Heart right ventricle (tissue), 16 donors: ENCODE measurements around the gene RAP1GAP. TPM values are rescaled to one million over a fixed set of nuclear protein-coding genes. Genes with fewer than 3 reads are reported as not detected.
A peak's percentile ranks its signal among the peaks of the same experiment; 100 is the strongest.

Experiments
- ATAC-seq, 8 donors: fragments of 200-7000 bp; cut with Tn5 transposase; one replicate each; pipeline ENCODE4 v1.9.1; 2020; ENCODE audit warnings: mild to moderate bottlenecking in 8 of 8, moderate library complexity in 8 of 8, moderate number of reproducible peaks in 1 of 8
- DNase-seq, 2 donors: peaks; one replicate each; pipeline ENCODE4 v3.0.0-alpha.2; 2020
- H3K27ac ChIP-seq, 10 donors: fragments of 200-600 bp; sonication (generic) in 2 of 10; one replicate each; pipeline versions ENCODE4 v1.5.0 to v1.8.0; 2020 to 2022; ENCODE audit warnings: mild to moderate bottlenecking in 3 of 10
- H3K27me3 ChIP-seq, 7 donors: fragments of 200-600 bp; one replicate each; pipeline ENCODE4 v1.8.0; 2021 to 2022; ENCODE audit warnings: mild to moderate bottlenecking in 2 of 7
- H3K36me3 ChIP-seq, 9 donors: fragments of 200-600 bp; sonication (generic) in 1 of 9; one replicate each; pipeline versions ENCODE4 v1.5.0 to v1.8.0; 2020 to 2022; ENCODE audit warnings: mild to moderate bottlenecking in 2 of 9
- H3K4me1 ChIP-seq, 9 donors: fragments of 200-600 bp; sonication (generic) in 1 of 9; one replicate each; pipeline versions ENCODE4 v1.5.0 to v1.8.0; 2020 to 2022; ENCODE audit warnings: mild to moderate bottlenecking in 4 of 9
- H3K4me3 ChIP-seq, 10 donors: fragments of 200-600 bp; sonication (generic) in 2 of 10; one replicate each; pipeline versions ENCODE4 v1.5.0 to v1.8.0; 2020 to 2022; ENCODE audit warnings: mild to moderate bottlenecking in 7 of 10, moderate library complexity in 2 of 10
- H3K9me3 ChIP-seq, 11 donors: fragments of 200-600 bp in 10 of 11; sonication (generic) in 2 of 11; one replicate each; pipeline versions ENCODE4 v1.5.0 to v1.8.0; 2013 to 2022; ENCODE audit warnings: mild to moderate bottlenecking in 2 of 11, control low read depth in 1 of 11, moderate library complexity in 1 of 11
- WGBS, 2 donors: extraction: QIAGEN DNeasy Blood & Tissue Kit; methylation state at CpG; one replicate each; pipeline ENCODE4 v1.1.7; 2013; ENCODE audit warnings: inconsistent platforms in 1 of 2; 5-methylcytosine and 5-hydroxymethylcytosine counted together
- intact Hi-C, 10 donors: fragments of 100-400 bp; cut with DNase I; formaldehyde crosslinking; loops; one replicate each; pipeline versions ENCODE4 v1.11.1 to v1.14.2; 2022
- polyA plus RNA-seq, 2 donors: library from polyadenylated mRNA; stranded (reverse); fragments of 200-250 nt; gene quantifications; one replicate each; pipeline ENCODE4 v1.2.3, GENCODE V29; 2013
- total RNA-seq, 10 donors: library from RNA; stranded (reverse); fragmentation: NEBNext Ultra II Directional in 3 of 10; extraction: Animal tissue kit (Norgen Biotek cat#: 25700) in 3 of 10; gene quantifications; one replicate each; pipeline versions ENCODE4 v1.2.1 to v1.2.4, GENCODE V29; 2021 to 2023
- TF ChIP-seq, protein P1 (sequence below), 9 donors: fragments of 200-600 bp; sonication (generic) in 2 of 9; IDR thresholded peaks; one replicate each; pipeline versions ENCODE4 v1.5.0 to v1.8.0; 2021 to 2022; ENCODE audit warnings: antibody characterized with exemption in 9 of 9, mild to moderate bottlenecking in 5 of 9, moderate library complexity in 1 of 9
- donor health status: Arrhythmogenic right ventricular cardiomyopathy.
- donor health status: ischemic (EF 13 %, LVEDD 7.1; RV severe dilation, severe dysfunction).
- donor health status: healthy with polysubstance abuse.
- donor health status: DM: no; HTN: yes; CAD: no.
- donor health status: DM: no; HTN: no; CAD: no.
- donor health status: ischemic (EF 25% LVEDD 6.9; RV normal size, moderate dysfunction).
- donor health status: ischemic (EF 25% LVEDD 5.7; RV mildly dilated, moderate dysfunction).
- donor health status: healthy.
- donor health status: DM: yes; HTN: yes; CAD: no.
- donor health status: Ischemic cardiomyopathy.
- donor health status: ischemic (EF 35%, LVEDD 5.7; RV mildly dilated, moderate dysfunction).
- donor health status: nonischemic (EF 11% LVEDD 7.7; RV severe dilation, severe dysfunction).
- donor health status: DM: yes; HTN: yes; CAD: no.
- donor health status: PGD.
- donor health status: ischemic (EF 29% LVEDD 5.4; RV normal size, mild dysfunction).
- donor health status: nonischemic (EF 23%, LVEDD 6.1; RV moderate dilation, normal function).

Gene RAP1GAP
- total and polyA plus RNA-seq, 12 donors: 0.42 to 5.9 (median 4.0) TPM

GRCh38 chr1:21664806-21665588, 4.2 kb downstream of the RAP1GAP start:
- WGBS, 2 donors: 70 to 71% methylated on average over 10 of the region's 10 CpGs

DNA sequence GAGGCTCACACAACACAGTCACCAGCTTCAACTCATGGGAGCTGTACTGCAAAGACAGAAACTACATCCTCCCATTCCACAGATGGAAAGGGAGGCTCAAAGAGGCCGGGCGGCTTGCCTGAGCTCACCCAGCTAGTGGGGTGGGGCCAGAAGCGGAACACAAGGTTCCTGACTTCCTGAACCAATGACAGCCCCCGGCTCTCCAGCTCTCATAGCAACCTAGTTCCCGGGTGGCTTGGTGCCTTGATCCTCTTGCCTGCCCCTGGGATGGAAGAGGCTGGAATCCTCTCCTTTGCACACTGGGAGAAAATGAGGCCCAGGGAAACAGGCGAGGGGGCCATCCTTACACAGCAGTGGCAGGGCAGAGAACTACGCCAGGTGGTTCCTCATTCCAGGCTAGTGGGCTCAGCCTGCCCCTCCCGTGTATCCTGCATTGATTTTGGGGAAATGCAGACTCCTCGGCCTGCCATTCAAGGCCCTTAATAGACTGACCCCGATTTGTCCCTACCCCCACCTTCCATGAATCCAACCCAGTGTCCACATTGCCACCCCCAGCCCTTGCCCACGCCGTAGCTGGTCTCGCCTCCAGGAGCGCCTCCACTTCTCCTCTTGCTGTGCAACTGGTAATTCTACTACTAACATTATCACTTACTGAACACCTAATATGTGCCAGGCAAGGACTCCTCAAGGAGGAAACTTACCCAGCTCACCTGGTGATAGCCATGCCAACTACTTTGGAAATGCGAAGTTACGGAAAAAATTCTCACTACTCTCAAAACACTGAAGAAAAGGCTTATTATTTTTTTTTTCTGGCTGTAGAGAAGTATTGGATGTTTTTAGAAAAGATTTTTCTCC, 5.0 kb downstream of the RAP1GAP start:
- Histone ChIP-seq H3K36me3 (no peaks in the 10 kb centered on the region), H3K4me1 (peaks cover 9 to 40% (median 26%) of the 10 kb centered on the region in 9 donors), H3K27me3 (peaks cover 6 to 64% (median 35%) of the 10 kb centered on the region in 7 donors), H3K27ac (peak overlapping the region in 1 of 10 donors; percentile 16), H3K9me3 (no peaks in the 10 kb centered on the region), H3K4me3 (no peak overlapping the region)
- intact Hi-C loops: loop anchor here in 3 of 10 donors (10.0 kb wide), 2 partner anchors 409 to 429 kb away; no protein-coding TSS in a partner anchor
- ATAC-seq (no peak), DNase-seq (no peak)
- TF ChIP-seq, protein P1, sequence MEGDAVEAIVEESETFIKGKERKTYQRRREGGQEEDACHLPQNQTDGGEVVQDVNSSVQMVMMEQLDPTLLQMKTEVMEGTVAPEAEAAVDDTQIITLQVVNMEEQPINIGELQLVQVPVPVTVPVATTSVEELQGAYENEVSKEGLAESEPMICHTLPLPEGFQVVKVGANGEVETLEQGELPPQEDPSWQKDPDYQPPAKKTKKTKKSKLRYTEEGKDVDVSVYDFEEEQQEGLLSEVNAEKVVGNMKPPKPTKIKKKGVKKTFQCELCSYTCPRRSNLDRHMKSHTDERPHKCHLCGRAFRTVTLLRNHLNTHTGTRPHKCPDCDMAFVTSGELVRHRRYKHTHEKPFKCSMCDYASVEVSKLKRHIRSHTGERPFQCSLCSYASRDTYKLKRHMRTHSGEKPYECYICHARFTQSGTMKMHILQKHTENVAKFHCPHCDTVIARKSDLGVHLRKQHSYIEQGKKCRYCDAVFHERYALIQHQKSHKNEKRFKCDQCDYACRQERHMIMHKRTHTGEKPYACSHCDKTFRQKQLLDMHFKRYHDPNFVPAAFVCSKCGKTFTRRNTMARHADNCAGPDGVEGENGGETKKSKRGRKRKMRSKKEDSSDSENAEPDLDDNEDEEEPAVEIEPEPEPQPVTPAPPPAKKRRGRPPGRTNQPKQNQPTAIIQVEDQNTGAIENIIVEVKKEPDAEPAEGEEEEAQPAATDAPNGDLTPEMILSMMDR (IDR thresholded peaks at IDR 0.05): no peak
- 65 to 74% methylated on average over 16 of the region's 16 CpGs for WGBS, 2 donors

More at GRCh38 chr1:21664806-21665588, 4.2 kb downstream of the RAP1GAP start:
- no peaks in the 10 kb centered on the region for H3K9me3 ChIP-seq
- peaks cover 6 to 64% (median 43%) of the 10 kb centered on the region in 7 donors for H3K27me3 ChIP-seq
- DNase-seq: no peak
- no peak for ATAC-seq
- no peaks in the 10 kb centered on the region for H3K36me3 ChIP-seq
- intact Hi-C loops: loop anchor here in 3 of 10 donors (10.0 kb wide), 2 partner anchors 410 to 430 kb away; no protein-coding TSS in a partner anchor
- H3K4me1 ChIP-seq: peaks cover 6 to 43% (median 29%) of the 10 kb centered on the region in 9 donors
- H3K27ac ChIP-seq: peak overlapping the region in 5 of 10 donors; percentile 16 to 65 (median 34)
- TF ChIP-seq, protein P1 (IDR thresholded peaks at IDR 0.05): no peak
- no peak overlapping the region for H3K4me3 ChIP-seq

DNA sequence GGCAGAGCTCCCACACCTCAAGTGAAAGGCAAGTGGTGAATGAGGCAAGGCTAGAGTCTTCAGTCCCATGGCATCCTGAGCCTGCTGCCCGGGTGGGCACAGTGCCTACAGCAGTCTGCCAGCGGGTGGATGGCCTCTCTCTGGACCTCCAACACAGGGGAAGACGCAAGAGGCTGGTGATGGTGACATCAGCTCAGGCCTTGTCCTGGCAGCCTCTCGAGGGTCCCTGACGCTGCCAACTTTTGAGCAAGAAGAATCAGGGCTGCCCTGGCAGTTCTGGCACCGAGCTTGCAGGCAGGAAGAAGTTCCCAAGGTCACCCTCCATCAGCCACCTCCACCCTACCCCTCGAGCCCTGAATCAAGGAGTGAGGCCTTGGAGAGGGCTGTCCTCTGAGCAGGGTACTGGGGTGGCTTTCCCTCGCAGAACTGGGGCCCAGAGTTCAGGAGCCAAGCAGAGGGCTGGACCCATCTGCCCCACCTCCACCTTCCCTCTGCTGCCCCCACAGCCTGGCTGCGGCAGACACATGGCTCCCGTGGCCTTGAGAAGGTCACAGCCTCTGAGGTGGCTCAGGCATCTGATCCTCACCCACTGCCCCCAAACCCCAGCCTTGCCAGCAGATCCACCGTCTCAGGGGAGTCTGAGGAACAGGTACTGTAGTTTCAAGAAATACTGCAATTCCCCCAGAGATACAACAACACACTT, 5.8 kb downstream of the RAP1GAP start:
- ATAC-seq (peak in 6 of 8 donors; percentile 30 to 61 (median 54)), DNase-seq (peak in 1 of 2 donors; percentile 34)
- Histone ChIP-seq H3K4me3 (no peak overlapping the region), H3K4me1 (peaks cover 3 to 35% (median 19%) of the 10 kb centered on the region in 9 donors), H3K9me3 (no peaks in the 10 kb centered on the region), H3K27ac (peak overlapping the region in 1 of 10 donors; percentile 16), H3K27me3 (peaks cover under 1 to 57% (median 27%) of the 10 kb centered on the region in 7 donors), H3K36me3 (no peaks in the 10 kb centered on the region)
- intact Hi-C loops: loop anchor here in 3 of 10 donors (10.0 kb wide), 2 partner anchors 409 to 429 kb away; no protein-coding TSS in a partner anchor
- WGBS, 2 donors: 49 to 51% methylated on average over 11 of the region's 11 CpGs
- TF ChIP-seq, protein P1 (IDR thresholded peaks at IDR 0.05): no peak
